Gastroesophageal sphincter (tissue), 3 donors: ENCODE results near the gene IGF2R.

Experiments
- CTCF ChIP-seq, 4 experiments: fragments of 200-600 bp in 2 of 4; fragments of 450-650 bp in 2 of 4; sonication (generic) in 1 of 4; IDR thresholded peaks; one replicate each; pipeline ENCODE4 v1.5.1; 2017 to 2019; ENCODE audit warnings: antibody characterized with exemption in 4 of 4, mild to moderate bottlenecking in 2 of 4, moderate library complexity in 2 of 4
- POLR2AphosphoS5 ChIP-seq: sonication (generic); formaldehyde crosslinking; IDR thresholded peaks from one replicate; pipeline ENCODE4 v1.6.1; 2017; ENCODE audit warnings: antibody characterized with exemption

GRCh38 chr6:160034036-160034930, 65.4 kb downstream of the IGF2R start:
- TF ChIP-seq CTCF (IDR thresholded peaks at IDR 0.05) (no peak), POLR2AphosphoS5 (no peak)
